Choroid plexus epithelial cell (primary cell): ENCODE results near the gene GPM6B.
A peak's percentile ranks its signal among the peaks of the same experiment; 100 is the strongest.

ENCODE experiments used
- DNase-seq: peaks from one replicate; pipeline ENCODE4 v3.0.0-alpha.2; 2010; ENCODE audit warnings: low read depth
- H3K4me3 ChIP-seq: 2 replicates; pipeline ENCODE4 v1.5.1; 2011; ENCODE audit warnings: low read depth, mild to moderate bottlenecking, control low read depth, low read length, moderate library complexity
- TF ChIP-seq, protein P1 (sequence below): conservative IDR thresholded peaks from 2 replicates; pipeline ENCODE4 v1.5.1; 2011; ENCODE audit warnings: low read depth, mild to moderate bottlenecking, control low read depth, inconsistent platforms, low read length, moderate library complexity

The GPM6B gene

DNA sequence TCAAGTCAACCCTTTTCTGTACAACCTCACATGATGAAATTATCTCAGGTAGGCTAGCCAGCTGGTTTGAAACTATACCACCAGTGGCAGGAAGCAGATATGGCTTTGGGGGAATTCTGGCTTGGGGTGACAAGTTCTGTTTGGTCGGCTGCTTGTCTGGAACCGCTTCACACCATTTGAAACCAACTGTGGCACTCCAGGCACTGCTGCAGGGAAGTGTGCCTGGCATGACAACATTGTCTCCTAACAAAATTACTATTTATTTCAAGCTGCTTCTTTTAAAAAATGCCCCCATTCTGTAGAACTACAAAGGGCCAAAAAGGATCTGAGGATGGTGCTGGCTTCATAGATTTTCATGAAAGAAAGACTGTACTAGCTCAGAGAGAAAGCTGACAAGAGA, 37.1 kb upstream of the GPM6B start:
- TF ChIP-seq, protein P1, sequence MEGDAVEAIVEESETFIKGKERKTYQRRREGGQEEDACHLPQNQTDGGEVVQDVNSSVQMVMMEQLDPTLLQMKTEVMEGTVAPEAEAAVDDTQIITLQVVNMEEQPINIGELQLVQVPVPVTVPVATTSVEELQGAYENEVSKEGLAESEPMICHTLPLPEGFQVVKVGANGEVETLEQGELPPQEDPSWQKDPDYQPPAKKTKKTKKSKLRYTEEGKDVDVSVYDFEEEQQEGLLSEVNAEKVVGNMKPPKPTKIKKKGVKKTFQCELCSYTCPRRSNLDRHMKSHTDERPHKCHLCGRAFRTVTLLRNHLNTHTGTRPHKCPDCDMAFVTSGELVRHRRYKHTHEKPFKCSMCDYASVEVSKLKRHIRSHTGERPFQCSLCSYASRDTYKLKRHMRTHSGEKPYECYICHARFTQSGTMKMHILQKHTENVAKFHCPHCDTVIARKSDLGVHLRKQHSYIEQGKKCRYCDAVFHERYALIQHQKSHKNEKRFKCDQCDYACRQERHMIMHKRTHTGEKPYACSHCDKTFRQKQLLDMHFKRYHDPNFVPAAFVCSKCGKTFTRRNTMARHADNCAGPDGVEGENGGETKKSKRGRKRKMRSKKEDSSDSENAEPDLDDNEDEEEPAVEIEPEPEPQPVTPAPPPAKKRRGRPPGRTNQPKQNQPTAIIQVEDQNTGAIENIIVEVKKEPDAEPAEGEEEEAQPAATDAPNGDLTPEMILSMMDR: no peak
- H3K4me3 ChIP-seq: no peak overlapping the region
- DNase-seq: no peak

DNA sequence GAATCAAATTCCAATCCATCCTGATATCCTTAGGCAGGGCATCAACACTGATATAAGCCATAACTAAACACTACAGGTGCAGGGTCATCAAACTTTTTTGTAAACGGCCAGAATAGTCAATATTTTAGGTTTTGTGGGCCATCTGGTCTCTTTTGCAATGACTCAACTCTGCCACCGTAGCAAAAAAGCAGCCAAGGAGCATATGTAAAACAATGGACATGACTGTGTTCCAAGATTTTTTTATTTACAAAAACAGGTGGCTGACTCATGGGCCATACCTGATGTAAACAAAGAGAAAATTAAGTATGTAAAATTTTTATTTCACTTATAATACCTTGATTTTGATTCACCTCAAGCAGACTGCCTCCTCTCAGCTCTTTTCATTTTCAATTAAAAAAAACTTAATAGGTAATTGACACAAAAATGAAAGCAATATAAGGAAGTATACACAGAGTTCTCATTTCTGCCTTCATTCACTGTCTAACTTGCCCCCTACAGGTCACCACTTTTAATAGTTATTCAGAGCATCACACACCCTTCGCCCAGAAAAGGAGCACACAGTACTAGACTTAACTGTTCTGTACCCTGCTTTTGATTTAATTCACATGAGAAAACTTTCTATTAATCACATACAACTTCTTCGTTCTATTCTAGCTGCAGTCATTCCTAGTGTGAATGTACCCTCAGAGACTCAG, 35.3 kb upstream of the GPM6B start:
- TF ChIP-seq, protein P1: no peak
- DNase-seq: no peak
- H3K4me3 ChIP-seq: no peak overlapping the region

DNA sequence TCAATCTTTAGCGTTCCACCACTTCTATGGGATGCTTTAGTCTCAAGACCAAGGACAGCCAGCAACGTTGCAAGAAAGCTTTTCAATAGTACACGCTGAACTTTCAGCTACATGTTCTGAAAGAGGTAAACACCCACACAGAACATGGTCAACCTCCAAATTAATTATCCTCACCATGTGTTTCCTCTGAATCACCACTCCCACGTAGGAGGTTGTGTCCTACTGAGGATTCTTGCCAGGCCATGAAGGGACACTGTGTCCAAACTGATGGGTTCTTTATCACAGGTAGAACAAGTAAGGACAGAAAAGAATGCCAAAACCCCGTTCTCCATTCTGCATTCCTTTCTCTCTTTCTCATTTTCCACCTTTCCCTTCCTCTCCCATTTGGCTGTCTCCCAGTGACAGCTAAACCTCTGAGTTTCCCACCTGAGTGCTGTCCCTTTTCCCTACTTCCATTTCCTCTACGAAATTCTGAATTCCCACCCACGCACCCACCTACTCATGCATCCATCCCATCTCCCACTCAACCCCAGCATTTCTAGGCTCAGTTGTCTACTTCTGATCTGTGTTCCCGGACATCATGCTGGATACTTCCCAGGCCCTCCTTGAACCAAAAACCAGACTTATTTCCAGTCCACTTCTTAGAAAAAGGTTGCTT, 29.0 kb upstream of the GPM6B start:
- TF ChIP-seq, protein P1: no peak
- no peak overlapping the region for H3K4me3 ChIP-seq
- DNase-seq: peak; percentile 19

DNA sequence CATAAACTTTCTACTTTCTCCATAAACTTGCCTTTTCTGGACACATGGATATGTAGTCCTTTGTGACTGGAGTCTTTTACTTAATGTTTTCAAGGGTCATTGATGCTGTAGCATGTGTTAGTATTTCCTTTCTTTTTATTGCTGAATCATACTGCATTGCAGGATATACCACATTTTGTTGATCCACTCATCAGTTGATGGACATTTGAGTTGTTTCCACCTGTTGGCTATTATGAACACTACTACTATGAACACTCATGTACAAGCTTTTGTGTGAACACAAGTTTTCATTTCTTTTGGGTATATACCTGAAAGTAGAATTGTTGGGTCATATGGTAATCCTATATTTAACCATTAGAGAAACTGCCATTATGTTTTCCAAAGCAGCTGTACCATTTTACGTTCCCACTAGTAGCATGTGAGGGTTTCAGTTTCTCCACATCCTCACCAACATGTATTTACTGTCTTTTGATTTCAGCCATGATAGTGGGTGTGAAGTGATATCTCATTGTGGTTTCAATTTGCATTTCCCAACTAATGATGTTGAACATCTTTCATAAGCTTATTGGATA, 26.3 kb upstream of the GPM6B start:
- TF ChIP-seq, protein P1: no peak
- DNase-seq: no peak
- H3K4me3 ChIP-seq: no peak overlapping the region

DNA sequence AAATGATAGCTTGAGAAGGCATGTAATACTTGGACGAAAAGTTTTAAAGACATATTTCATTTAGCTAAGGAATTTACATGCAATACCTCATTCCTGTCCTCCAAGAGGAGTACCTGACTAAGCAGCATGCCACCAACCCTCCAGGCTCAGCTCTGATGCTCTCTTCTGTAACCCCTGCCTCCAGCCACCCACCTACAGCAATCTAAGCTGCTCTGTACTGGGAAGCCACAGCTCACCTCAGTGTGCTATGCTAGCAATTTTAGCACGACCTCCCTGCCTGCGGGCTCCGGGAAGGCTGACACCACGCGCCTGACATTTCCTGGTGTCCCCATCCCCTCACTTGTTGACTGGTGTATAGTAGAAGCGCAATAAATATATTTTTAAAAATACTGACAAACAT, 23.2 kb upstream of the GPM6B start:
- DNase-seq: no peak
- H3K4me3 ChIP-seq: no peak overlapping the region
- TF ChIP-seq, protein P1: no peak

DNA sequence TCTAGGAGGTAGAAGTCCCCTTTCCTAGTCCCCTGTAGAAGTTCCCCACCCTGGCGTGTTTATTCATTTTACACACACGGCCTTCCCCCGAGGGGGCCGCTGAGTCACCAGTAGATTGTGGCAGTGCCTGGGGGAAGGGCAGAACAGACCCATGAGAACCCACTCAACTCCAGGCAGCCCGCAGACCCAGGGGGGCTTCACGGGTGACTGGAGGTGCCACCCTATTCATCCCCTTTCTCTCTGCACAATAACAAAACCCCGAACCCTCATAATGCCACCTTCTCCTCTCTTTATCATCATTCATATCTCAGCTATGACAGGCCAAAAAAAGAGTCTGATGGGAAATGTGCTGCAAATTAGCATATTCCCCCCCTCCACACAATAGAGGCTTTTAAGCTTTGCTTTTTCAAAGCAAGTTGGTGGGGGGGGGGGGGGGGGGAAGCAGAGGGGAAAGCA, 20.4 kb upstream of the GPM6B start:
- no peak overlapping the region for H3K4me3 ChIP-seq
- peak; percentile 4 for DNase-seq
- TF ChIP-seq, protein P1: no peak

DNA sequence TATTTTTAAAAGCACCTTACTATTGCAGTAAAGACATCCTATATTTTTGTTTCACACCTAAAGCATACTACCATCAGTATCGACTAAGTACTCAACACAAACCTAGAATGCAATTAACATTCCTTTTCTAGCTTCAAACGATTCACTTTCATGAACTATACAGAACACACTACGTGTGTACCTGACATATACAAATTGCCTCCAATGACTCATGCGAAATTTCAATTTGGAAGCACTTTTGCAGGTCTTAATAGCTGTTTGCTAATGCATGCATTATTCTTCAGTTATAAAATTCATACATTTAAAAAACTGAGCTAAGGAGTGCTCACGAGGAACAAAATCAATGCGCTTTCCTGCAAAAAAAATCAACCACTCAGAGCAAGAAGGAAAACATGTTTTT, 19.7 kb upstream of the GPM6B start:
- TF ChIP-seq, protein P1: no peak
- DNase-seq: no peak
- no peak overlapping the region for H3K4me3 ChIP-seq
